ENCODE measurements around the gene SPEN.

DNA sequence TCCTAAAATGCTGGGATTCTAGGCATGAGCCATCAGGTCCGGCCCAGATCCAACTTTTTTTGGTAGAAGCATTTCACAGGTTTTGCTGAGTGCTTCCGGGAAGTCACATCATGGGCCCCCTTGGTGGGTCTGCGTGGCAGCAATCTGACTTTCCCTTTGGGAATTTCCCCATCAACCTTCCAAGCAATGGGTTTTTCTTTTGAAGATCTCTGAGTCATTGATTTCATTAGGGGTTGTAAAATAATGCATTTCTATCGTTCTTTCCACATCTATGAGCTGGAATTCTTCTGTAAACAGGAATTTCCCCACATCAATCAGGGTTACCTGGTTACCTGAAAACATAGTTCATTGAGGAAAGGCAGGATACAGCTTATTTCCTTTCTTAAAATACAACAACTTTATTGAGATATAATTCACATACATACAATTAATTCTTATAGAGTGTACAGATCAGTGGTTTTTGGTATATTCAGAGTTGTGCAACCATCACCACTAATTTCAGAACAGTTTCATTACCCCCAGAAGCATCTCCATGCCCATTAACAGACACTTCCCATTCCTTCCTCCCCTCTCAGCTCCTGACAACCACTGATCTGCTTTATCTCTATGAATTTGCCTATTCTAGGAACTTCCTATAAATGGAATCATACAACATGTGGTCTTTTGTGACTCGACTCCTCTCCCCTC is 138.2 kb downstream of the SPEN start:
- TF ChIP-seq, protein P1, sequence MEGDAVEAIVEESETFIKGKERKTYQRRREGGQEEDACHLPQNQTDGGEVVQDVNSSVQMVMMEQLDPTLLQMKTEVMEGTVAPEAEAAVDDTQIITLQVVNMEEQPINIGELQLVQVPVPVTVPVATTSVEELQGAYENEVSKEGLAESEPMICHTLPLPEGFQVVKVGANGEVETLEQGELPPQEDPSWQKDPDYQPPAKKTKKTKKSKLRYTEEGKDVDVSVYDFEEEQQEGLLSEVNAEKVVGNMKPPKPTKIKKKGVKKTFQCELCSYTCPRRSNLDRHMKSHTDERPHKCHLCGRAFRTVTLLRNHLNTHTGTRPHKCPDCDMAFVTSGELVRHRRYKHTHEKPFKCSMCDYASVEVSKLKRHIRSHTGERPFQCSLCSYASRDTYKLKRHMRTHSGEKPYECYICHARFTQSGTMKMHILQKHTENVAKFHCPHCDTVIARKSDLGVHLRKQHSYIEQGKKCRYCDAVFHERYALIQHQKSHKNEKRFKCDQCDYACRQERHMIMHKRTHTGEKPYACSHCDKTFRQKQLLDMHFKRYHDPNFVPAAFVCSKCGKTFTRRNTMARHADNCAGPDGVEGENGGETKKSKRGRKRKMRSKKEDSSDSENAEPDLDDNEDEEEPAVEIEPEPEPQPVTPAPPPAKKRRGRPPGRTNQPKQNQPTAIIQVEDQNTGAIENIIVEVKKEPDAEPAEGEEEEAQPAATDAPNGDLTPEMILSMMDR (IDR thresholded peaks at IDR 0.05; ENCODE audit: poor library complexity, severe bottlenecking) = no peak
- TF ChIP-seq TAF1 (IDR thresholded peaks at IDR 0.05; ENCODE audit: low read depth) (no peak), EZH2 (IDR thresholded peaks at IDR 0.05; ENCODE audit: borderline replicate concordance, insufficient read depth, low read length, poor library complexity, severe bottlenecking) (no peak)

Data from neural cell (in vitro differentiated cells).